Hepatocyte (in vitro differentiated cells): ENCODE results near the gene HDHD3. TPM values are rescaled to one million over a fixed set of nuclear protein-coding genes. Genes with fewer than 3 reads are reported as not detected.

ENCODE experiments used
- DNase-seq: peaks from one replicate; pipeline ENCODE4 v3.0.0-alpha.2; 2016; ENCODE audit warnings: low spot score
- H2AFZ ChIP-seq: fragments of 200-600 bp; sonication (generic); 2 replicates; pipeline ENCODE4 v1.6.0; 2016; ENCODE audit warnings: antibody characterized with exemption, mild to moderate bottlenecking
- H3K27ac ChIP-seq: fragments of 200-600 bp; sonication (generic); 2 replicates; pipeline ENCODE4 v1.5.1; 2016; ENCODE audit warnings: mild to moderate bottlenecking
- H3K27me3 ChIP-seq: fragments of 200-600 bp; sonication (generic); 2 replicates; pipeline ENCODE4 v1.6.1; 2016
- H3K36me3 ChIP-seq: fragments of 200-600 bp; sonication (generic); replicated peaks from 2 replicates; pipeline ENCODE4 v1.5.1; 2016; ENCODE audit warnings: low read depth; ENCODE audit not compliant: insufficient read depth
- H3K4me1 ChIP-seq: fragments of 200-600 bp; sonication (generic); 2 replicates; pipeline ENCODE4 v1.5.1; 2016; ENCODE audit warnings: mild to moderate bottlenecking, moderate library complexity; ENCODE audit not compliant: insufficient read depth
- H3K4me2 ChIP-seq: fragments of 200-600 bp; sonication (generic); 2 replicates; pipeline ENCODE4 v1.6.0; 2016
- H3K4me3 ChIP-seq: fragments of 200-600 bp; sonication (generic); 2 replicates; pipeline ENCODE4 v1.5.1; 2016; ENCODE audit warnings: mild to moderate bottlenecking
- H3K79me2 ChIP-seq: fragments of 200-600 bp; sonication (generic); 2 replicates; pipeline ENCODE4 v1.6.0; 2017; ENCODE audit warnings: mild to moderate bottlenecking
- H3K9me2 ChIP-seq: fragments of 200-600 bp; sonication (generic); replicated peaks from 2 replicates; pipeline ENCODE4 v1.6.0; 2017; ENCODE audit warnings: mild to moderate bottlenecking; ENCODE audit not compliant: insufficient read depth
- H3K9me3 ChIP-seq: fragments of 200-600 bp; sonication (generic); 2 replicates; pipeline ENCODE4 v1.5.1; 2016; ENCODE audit warnings: low read depth, mild to moderate bottlenecking
- H4K20me1 ChIP-seq: fragments of 200-600 bp; sonication (generic); 2 replicates; pipeline ENCODE4 v1.6.0; 2016; ENCODE audit warnings: mild to moderate bottlenecking; ENCODE audit not compliant: insufficient read depth, poor library complexity, severe bottlenecking
- CTCF ChIP-seq: fragments of 200-600 bp; sonication (generic); IDR thresholded peaks from 2 replicates; pipeline ENCODE4 v1.5.1; 2016; ENCODE audit warnings: antibody characterized with exemption, mild to moderate bottlenecking; ENCODE audit not compliant: poor library complexity
- EZH2 ChIP-seq: fragments of 200-600 bp; sonication (generic); IDR thresholded peaks from 2 replicates; pipeline ENCODE4 v1.6.1; 2016; ENCODE audit warnings: antibody characterized with exemption, mild to moderate bottlenecking, borderline replicate concordance
- EZH2phosphoT487 ChIP-seq: fragments of 200-600 bp; sonication (generic); IDR thresholded peaks from one replicate; pipeline ENCODE4 v1.6.1; 2018; ENCODE audit warnings: antibody characterized with exemption, mild to moderate bottlenecking, low read depth, moderate library complexity; ENCODE audit not compliant: unreplicated experiment, severe bottlenecking
- WGBS: methylation state at CpG from one replicate; pipeline ENCODE4 v1.1.6; 2016; ENCODE audit warnings: low lambda C conversion rate; ENCODE audit errors: missing lambda C conversion rate; 5-methylcytosine and 5-hydroxymethylcytosine counted together
- polyA plus RNA-seq: library from polyadenylated mRNA; unstranded; fragments of >200 nt; fragmentation: Nextera tagmentation; extraction: Ambion mirVana; gene quantifications from 2 replicates; pipeline ENCODE4 v1.2.1, GENCODE V29; 2016
- total RNA-seq: library from RNA; depleted of rRNA; stranded (reverse); fragments of >200 nt; gene quantifications from 2 replicates; pipeline ENCODE4 v1.2.3, GENCODE V29; 2014

Gene HDHD3
- total and polyA plus RNA-seq, 2 experiments from 2014 or later = 96.8 to 110 TPM

GRCh38 chr9:113345190-113345589, 31.6 kb downstream of the HDHD3 start:
- peaks cover 10% of the 10 kb centered on the region for H3K27me3 ChIP-seq
- 77% methylated on average over 2 of the region's 2 CpGs for WGBS
- H3K36me3 ChIP-seq = no peaks in the 10 kb centered on the region
- no peak for TF ChIP-seq EZH2phosphoT487
- no peak for TF ChIP-seq EZH2
- no peak for TF ChIP-seq CTCF
- peaks cover 8% of the 10 kb centered on the region for H3K4me1 ChIP-seq
- H3K9me3 ChIP-seq = no peaks in the 10 kb centered on the region
- no peaks in the 10 kb centered on the region for H4K20me1 ChIP-seq
- H3K9me2 ChIP-seq = no peaks in the 10 kb centered on the region
- no peak for DNase-seq
- H3K79me2 ChIP-seq = no peaks in the 10 kb centered on the region
- no peak overlapping the region for H2AFZ ChIP-seq
- H3K4me2 ChIP-seq = no peak overlapping the region
- no peak overlapping the region for H3K4me3 ChIP-seq
- H3K27ac ChIP-seq = no peak overlapping the region

- peak; percentile 84 for DNase-seq
- WGBS = 65% methylated on average over 1 of the region's 1 CpG
- Histone ChIP-seq H3K9me3 (no peaks in the 10 kb centered on the region), H3K4me3 (no peak overlapping the region), H3K4me2 (no peak overlapping the region), H2AFZ (no peak overlapping the region), H3K79me2 (no peaks in the 10 kb centered on the region), H3K27ac (peak overlapping the region; percentile 87), H3K27me3 (no peaks in the 10 kb centered on the region), H3K36me3 (no peaks in the 10 kb centered on the region), H4K20me1 (no peaks in the 10 kb centered on the region), H3K9me2 (no peaks in the 10 kb centered on the region), H3K4me1 (peaks cover under 1% of the 10 kb centered on the region)
- no peak for TF ChIP-seq EZH2phosphoT487
- no peak for TF ChIP-seq EZH2
These were observed 33.0 kb downstream of the HDHD3 start for GRCh38 chr9:113343732-113344231.

- no peak overlapping the region for H3K4me2 ChIP-seq
- no peaks in the 10 kb centered on the region for H4K20me1 ChIP-seq
- WGBS = 77% methylated on average over 9 of the region's 9 CpGs
- no peaks in the 10 kb centered on the region for H3K9me2 ChIP-seq
- no peak for TF ChIP-seq EZH2
- no peak for TF ChIP-seq EZH2phosphoT487
- TF ChIP-seq CTCF = no peak
- H3K4me3 ChIP-seq = no peak overlapping the region
- peak overlapping the region; percentile 36 for H3K27ac ChIP-seq
- H3K27me3 ChIP-seq = no peaks in the 10 kb centered on the region
- no peaks in the 10 kb centered on the region for H3K79me2 ChIP-seq
- DNase-seq = peak; percentile 16
- no peaks in the 10 kb centered on the region for H3K4me1 ChIP-seq
- no peak overlapping the region for H2AFZ ChIP-seq
- H3K9me3 ChIP-seq = no peaks in the 10 kb centered on the region
- H3K36me3 ChIP-seq = no peaks in the 10 kb centered on the region
These were observed 34.9 kb downstream of the HDHD3 start for GRCh38 chr9:113341712-113342410.

- no peaks in the 10 kb centered on the region for H4K20me1 ChIP-seq
- 2% methylated on average over 46 of the region's 46 CpGs for WGBS
- peak within 1 kb of the TSS; percentile 79 for H3K4me2 ChIP-seq
- no peaks in the 10 kb centered on the region for H3K9me2 ChIP-seq
- peak; percentile 92 for DNase-seq
- no peaks in the 10 kb centered on the region for H3K9me3 ChIP-seq
- no peaks in the 10 kb centered on the region for H3K4me1 ChIP-seq
- TF ChIP-seq CTCF = no peak
- no peak for TF ChIP-seq EZH2
- TF ChIP-seq EZH2phosphoT487 = no peak
- H3K79me2 ChIP-seq = no peaks in the 10 kb centered on the region
- no peaks in the 10 kb centered on the region for H3K36me3 ChIP-seq
- H3K4me3 ChIP-seq = peak within 1 kb of the TSS; percentile 87
- no peaks in the 10 kb centered on the region for H3K27me3 ChIP-seq
- H3K27ac ChIP-seq = peak within 1 kb of the TSS; percentile 75
- H2AFZ ChIP-seq = peak within 1 kb of the TSS; percentile 84
These were observed 36.6 kb downstream of the HDHD3 start, which contains the start of gene WDR31 for GRCh38 chr9:113340011-113340699. Gene WDR31, minus strand, starts transcription at chr9:113340275. Its CDS starts 8,253 bp downstream, at chr9:113332022.
